WTC11 (cell line): ENCODE data around the gene LYST. TPM values are rescaled to one million over a fixed set of nuclear protein-coding genes. Genes with fewer than 3 reads are reported as not detected.

Experiments used
- ATAC-seq: fragments of 200-7000 bp; cut with Tn5 transposase; 2 replicates; pipeline ENCODE4 v1.10.0; 2021; ENCODE audit warnings: mild to moderate bottlenecking, moderate library complexity
- CTCF ChIA-PET: fragments of 300-600 bp; sonication (Branson Sonifier 250); formaldehyde crosslinking; loops from one replicate; lab custom pipeline; 2021; ENCODE audit warnings: antibody characterized with exemption; lab: Charles Lee
- POLR2A ChIA-PET: fragments of 350-600 bp; sonication (Branson Sonifier 250); formaldehyde crosslinking; loops from one replicate; lab custom pipeline; 2021; ENCODE audit warnings: antibody characterized with exemption; lab: Charles Lee
- DNase-seq: peaks from one replicate; pipeline ENCODE4 v3.0.0; 2021; ENCODE audit warnings: low spot score
- H3K27ac Mint-ChIP-seq: 2 replicates; pipeline ENCODE4 v1.8.0; 2021; ENCODE audit warnings: mixed read lengths
- H3K27me3 Mint-ChIP-seq: 2 replicates; pipeline ENCODE4 v1.8.0; 2021; ENCODE audit warnings: low read depth, mild to moderate bottlenecking, moderate library complexity, mixed read lengths
- H3K36me3 Mint-ChIP-seq: 2 replicates; pipeline ENCODE4 v1.8.0; 2021; ENCODE audit warnings: mixed read lengths
- H3K4me1 Mint-ChIP-seq: 2 replicates; pipeline ENCODE4 v1.8.0; 2022; ENCODE audit warnings: mixed read lengths
- H3K4me3 Mint-ChIP-seq: 2 replicates; pipeline ENCODE4 v1.8.0; 2021; ENCODE audit warnings: mild to moderate bottlenecking, moderate library complexity, mixed read lengths
- H3K9me3 Mint-ChIP-seq: 2 replicates; pipeline ENCODE4 v1.8.0; 2021; ENCODE audit warnings: mixed read lengths
- ARID4B ChIP-seq: sonication (generic); formaldehyde crosslinking; IDR thresholded peaks from 2 replicates; pipeline ENCODE4 v1.8.0; 2023; ENCODE audit warnings: missing genetic modification reagents, mild to moderate bottlenecking, borderline replicate concordance
- ATF2 ChIP-seq: sonication (generic); formaldehyde crosslinking; IDR thresholded peaks from 2 replicates; pipeline ENCODE4 v1.8.1; 2022; ENCODE audit warnings: low read depth, missing genetic modification reagents, borderline replicate concordance
- CBFB ChIP-seq: sonication (generic); formaldehyde crosslinking; IDR thresholded peaks from 2 replicates; pipeline ENCODE4 v1.8.1; 2022; ENCODE audit warnings: mild to moderate bottlenecking, low read depth, missing genetic modification reagents
- CDX4 ChIP-seq: fragments of 250-450 bp; sonication (Bioruptor Pico); IDR thresholded peaks from 2 replicates; pipeline ENCODE4 v1.9.0; 2021; ENCODE audit warnings: moderate library complexity, mild to moderate bottlenecking, inconsistent platforms, borderline replicate concordance
- CREM ChIP-seq: sonication (generic); formaldehyde crosslinking; IDR thresholded peaks from 2 replicates; pipeline ENCODE4 v1.8.1; 2022; ENCODE audit warnings: mild to moderate bottlenecking, missing genetic modification reagents, moderate library complexity
- ESRRA ChIP-seq: sonication (generic); formaldehyde crosslinking; IDR thresholded peaks from 2 replicates; pipeline ENCODE4 v1.8.1; 2022; ENCODE audit warnings: mild to moderate bottlenecking, missing genetic modification reagents, borderline replicate concordance
- GABPB1 ChIP-seq: sonication (generic); formaldehyde crosslinking; IDR thresholded peaks from 2 replicates; pipeline ENCODE4 v1.8.1; 2023; ENCODE audit warnings: mild to moderate bottlenecking, missing genetic modification reagents
- NFE2L1 ChIP-seq: sonication (generic); formaldehyde crosslinking; IDR thresholded peaks from 2 replicates; pipeline ENCODE4 v1.8.1; 2023; ENCODE audit warnings: missing genetic modification reagents
- NR2C2 ChIP-seq: sonication (generic); formaldehyde crosslinking; IDR thresholded peaks from 2 replicates; pipeline ENCODE4 v1.8.0; 2022; ENCODE audit warnings: mild to moderate bottlenecking, missing genetic modification reagents
- NR3C1 ChIP-seq: sonication (generic); formaldehyde crosslinking; conservative IDR thresholded peaks from 2 replicates; pipeline ENCODE4 v1.8.1; 2023; ENCODE audit warnings: low read depth, mild to moderate bottlenecking, missing genetic modification reagents
- STAT6 ChIP-seq: sonication (generic); formaldehyde crosslinking; conservative IDR thresholded peaks from 2 replicates; pipeline ENCODE4 v1.8.1; 2023; ENCODE audit warnings: mild to moderate bottlenecking, low read depth, missing genetic modification reagents, moderate library complexity
- USF1 ChIP-seq: sonication (generic); formaldehyde crosslinking; IDR thresholded peaks from 2 replicates; pipeline ENCODE4 v1.8.0; 2022; ENCODE audit warnings: mild to moderate bottlenecking, missing genetic modification reagents
- ZNF232 ChIP-seq: sonication (generic); formaldehyde crosslinking; IDR thresholded peaks from 2 replicates; pipeline ENCODE4 v1.8.0; 2022; ENCODE audit warnings: mild to moderate bottlenecking, missing genetic modification reagents
- ZNF416 ChIP-seq: fragments of 250-450 bp; sonication (Bioruptor Pico); IDR thresholded peaks from 2 replicates; pipeline ENCODE4 v1.9.0; 2021; ENCODE audit warnings: mild to moderate bottlenecking, inconsistent platforms
- total RNA-seq: library from RNA; stranded (reverse); gene quantifications from 3 replicates; pipeline ENCODE4 v1.2.3, GENCODE V29; 2021
- TF ChIP-seq, protein P1 (sequence below): sonication (generic); formaldehyde crosslinking; IDR thresholded peaks from 2 replicates; pipeline ENCODE4 v1.8.1; 2022; ENCODE audit warnings: low read depth, mild to moderate bottlenecking, moderate library complexity, missing genetic modification reagents, borderline replicate concordance
- TF ChIP-seq, protein P2 (sequence below): sonication (generic); formaldehyde crosslinking; IDR thresholded peaks from 2 replicates; pipeline ENCODE4 v1.8.1; 2023; ENCODE audit warnings: mild to moderate bottlenecking, missing genetic modification reagents
- TF ChIP-seq, protein P3 (sequence below): sonication (generic); formaldehyde crosslinking; IDR thresholded peaks from 2 replicates; pipeline ENCODE4 v1.8.1; 2022; ENCODE audit warnings: missing genetic modification reagents, borderline replicate concordance

The LYST gene
- total RNA-seq, 1 experiment from 2014 or later, result 0.59 TPM

- Mint-ChIP-seq H3K27me3 (peaks cover 4% of the 10 kb centered on the region; the same call in 1 of the 2 replicates), H3K27ac (no peak overlapping the region), H3K36me3 (peaks cover 82% of the 10 kb centered on the region)
- TF ChIP-seq GABPB1 (CRISPR knock-in tag), result no peak
- TF ChIP-seq, protein P1, sequence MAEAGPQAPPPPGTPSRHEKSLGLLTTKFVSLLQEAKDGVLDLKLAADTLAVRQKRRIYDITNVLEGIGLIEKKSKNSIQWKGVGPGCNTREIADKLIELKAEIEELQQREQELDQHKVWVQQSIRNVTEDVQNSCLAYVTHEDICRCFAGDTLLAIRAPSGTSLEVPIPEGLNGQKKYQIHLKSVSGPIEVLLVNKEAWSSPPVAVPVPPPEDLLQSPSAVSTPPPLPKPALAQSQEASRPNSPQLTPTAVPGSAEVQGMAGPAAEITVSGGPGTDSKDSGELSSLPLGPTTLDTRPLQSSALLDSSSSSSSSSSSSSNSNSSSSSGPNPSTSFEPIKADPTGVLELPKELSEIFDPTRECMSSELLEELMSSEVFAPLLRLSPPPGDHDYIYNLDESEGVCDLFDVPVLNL (CRISPR knock-in tag), result no peak
- TF ChIP-seq ESRRA (CRISPR knock-in tag), result no peak
- no peak for TF ChIP-seq NR3C1
- no peak for TF ChIP-seq NR2C2 (CRISPR knock-in tag)
- TF ChIP-seq NFE2L1 (CRISPR knock-in tag), result no peak
- TF ChIP-seq, protein P2, sequence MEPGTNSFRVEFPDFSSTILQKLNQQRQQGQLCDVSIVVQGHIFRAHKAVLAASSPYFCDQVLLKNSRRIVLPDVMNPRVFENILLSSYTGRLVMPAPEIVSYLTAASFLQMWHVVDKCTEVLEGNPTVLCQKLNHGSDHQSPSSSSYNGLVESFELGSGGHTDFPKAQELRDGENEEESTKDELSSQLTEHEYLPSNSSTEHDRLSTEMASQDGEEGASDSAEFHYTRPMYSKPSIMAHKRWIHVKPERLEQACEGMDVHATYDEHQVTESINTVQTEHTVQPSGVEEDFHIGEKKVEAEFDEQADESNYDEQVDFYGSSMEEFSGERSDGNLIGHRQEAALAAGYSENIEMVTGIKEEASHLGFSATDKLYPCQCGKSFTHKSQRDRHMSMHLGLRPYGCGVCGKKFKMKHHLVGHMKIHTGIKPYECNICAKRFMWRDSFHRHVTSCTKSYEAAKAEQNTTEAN, result no peak
- no peak for TF ChIP-seq CBFB (CRISPR knock-in tag)
- no peak for TF ChIP-seq CREM (CRISPR knock-in tag)
- no peak for TF ChIP-seq ARID4B (CRISPR knock-in tag)
- TF ChIP-seq ATF2 (CRISPR knock-in tag), result no peak
- TF ChIP-seq STAT6 (CRISPR knock-in tag), result no peak
- TF ChIP-seq, all 79 proteins: peak for 0
- ChIA-PET POLR2A (no interaction called here), CTCF (no interaction called here)
- no peak for ATAC-seq
- H3K4me3 Mint-ChIP-seq, result peak overlapping the region; percentile 61
- H3K9me3 Mint-ChIP-seq, result peaks cover 77% of the 10 kb centered on the region
- peaks cover 28% of the 10 kb centered on the region for H3K4me1 Mint-ChIP-seq
- no peak for DNase-seq
Measured at GRCh38 chr1:235671992-235672391, 194.7 kb downstream of the LYST start.

GRCh38 chr1:235670157-235670776 lies 196.4 kb downstream of the LYST start:
- DNase-seq (no peak), ATAC-seq (no peak)
- Mint-ChIP-seq H3K27ac (peak overlapping the region; percentile 69), H3K4me1 (peaks cover 22% of the 10 kb centered on the region), H3K9me3 (peaks cover 63% of the 10 kb centered on the region), H3K4me3 (peak overlapping the region; percentile 61), H3K36me3 (peaks cover 66% of the 10 kb centered on the region), H3K27me3 (peaks cover 4% of the 10 kb centered on the region; the same call in 1 of the 2 replicates)
- ChIA-PET POLR2A (no interaction called here), CTCF (no interaction called here)
- TF ChIP-seq, protein P3, sequence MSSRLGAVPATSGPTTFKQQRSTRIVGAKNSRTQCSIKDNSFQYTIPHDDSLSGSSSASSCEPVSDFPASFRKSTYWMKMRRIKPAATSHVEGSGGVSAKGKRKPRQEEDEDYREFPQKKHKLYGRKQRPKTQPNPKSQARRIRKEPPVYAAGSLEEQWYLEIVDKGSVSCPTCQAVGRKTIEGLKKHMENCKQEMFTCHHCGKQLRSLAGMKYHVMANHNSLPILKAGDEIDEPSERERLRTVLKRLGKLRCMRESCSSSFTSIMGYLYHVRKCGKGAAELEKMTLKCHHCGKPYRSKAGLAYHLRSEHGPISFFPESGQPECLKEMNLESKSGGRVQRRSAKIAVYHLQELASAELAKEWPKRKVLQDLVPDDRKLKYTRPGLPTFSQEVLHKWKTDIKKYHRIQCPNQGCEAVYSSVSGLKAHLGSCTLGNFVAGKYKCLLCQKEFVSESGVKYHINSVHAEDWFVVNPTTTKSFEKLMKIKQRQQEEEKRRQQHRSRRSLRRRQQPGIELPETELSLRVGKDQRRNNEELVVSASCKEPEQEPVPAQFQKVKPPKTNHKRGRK (CRISPR knock-in tag), result no peak
- TF ChIP-seq ZNF232 (CRISPR knock-in tag) (no peak), ZNF416 (CRISPR knock-in tag) (no peak), CDX4 (CRISPR knock-in tag) (no peak), USF1 (CRISPR knock-in tag) (no peak)
